Liver (tissue), 9 donors: ENCODE results near the gene PPOX. TPM values are rescaled to one million over a fixed set of nuclear protein-coding genes. Genes with fewer than 3 reads are reported as not detected.
A peak's percentile ranks its signal among the peaks of the same experiment; 100 is the strongest.

Experiments
- DNase-seq: peaks from one replicate; pipeline ENCODE4 v3.0.0-alpha.2; 2017; ENCODE audit warnings: low spot score
- H3K27ac ChIP-seq, 2 donors: one replicate each; pipeline ENCODE4 v1.7.0; 2013; ENCODE audit warnings: inconsistent platforms in 2 of 2, low read length in 2 of 2, control low read depth in 1 of 2, low read depth in 1 of 2, mild to moderate bottlenecking in 1 of 2
- H3K27me3 ChIP-seq, 4 donors: one replicate each; pipeline versions ENCODE4 v1.6.1 to v1.7.0; 2013; ENCODE audit warnings: low read length in 3 of 4, inconsistent platforms in 1 of 4, mild to moderate bottlenecking in 1 of 4, moderate library complexity in 1 of 4; ENCODE audit not compliant: control insufficient read depth in 4 of 4, insufficient read depth in 4 of 4
- H3K36me3 ChIP-seq, 4 donors: one replicate each; pipeline versions ENCODE4 v1.6.1 to v1.7.0; 2013; ENCODE audit warnings: low read length in 3 of 4, mild to moderate bottlenecking in 3 of 4, low read depth in 1 of 4, moderate library complexity in 1 of 4; ENCODE audit not compliant: control insufficient read depth in 4 of 4, insufficient read depth in 3 of 4
- H3K4me1 ChIP-seq, 4 donors: one replicate each; pipeline versions ENCODE4 v1.6.1 to v1.7.0; 2013; ENCODE audit warnings: low read length in 3 of 4, mild to moderate bottlenecking in 3 of 4, moderate library complexity in 1 of 4; ENCODE audit not compliant: control insufficient read depth in 4 of 4, insufficient read depth in 4 of 4
- H3K4me3 ChIP-seq, 3 donors: one replicate each; pipeline versions ENCODE4 v1.6.1 to v1.7.0; 2013; ENCODE audit warnings: low read length in 3 of 3, control low read depth in 1 of 3, low read depth in 1 of 3, mild to moderate bottlenecking in 1 of 3
- H3K9ac ChIP-seq, 2 donors: one replicate each; pipeline ENCODE4 v1.7.0; 2013; ENCODE audit warnings: low read length in 2 of 2, mild to moderate bottlenecking in 2 of 2, moderate library complexity in 2 of 2, control low read depth in 1 of 2, low read depth in 1 of 2
- H3K9me3 ChIP-seq, 4 donors: one replicate each; pipeline versions ENCODE4 v1.6.1 to v1.7.0; 2013; ENCODE audit warnings: low read length in 3 of 4; ENCODE audit not compliant: control insufficient read depth in 4 of 4
- ATF3 ChIP-seq: IDR thresholded peaks from 2 replicates; pipeline ENCODE4 v1.6.1; 2016; ENCODE audit warnings: antibody characterized with exemption
- CTCF ChIP-seq: fragments of 150-350 bp; IDR thresholded peaks from 2 replicates; pipeline ENCODE4 v1.5.1; 2017; ENCODE audit warnings: improper control_type of control experiment, low read depth, low read length; ENCODE audit not compliant: missing input control
- EGR1 ChIP-seq, 2 donors: IDR thresholded peaks; 2 replicates each; pipeline ENCODE4 v1.6.1; 2016 to 2018; ENCODE audit warnings: antibody characterized with exemption in 2 of 2, low read depth in 2 of 2
- FOXA1 ChIP-seq: IDR thresholded peaks from 2 replicates; pipeline ENCODE4 v1.6.1; 2016; ENCODE audit warnings: antibody characterized with exemption
- FOXA2 ChIP-seq: IDR thresholded peaks from 2 replicates; pipeline ENCODE4 v1.6.1; 2016; ENCODE audit warnings: antibody characterized with exemption
- GABPA ChIP-seq, 2 donors: IDR thresholded peaks in 1 of 2; conservative IDR thresholded peaks in 1 of 2; 2 replicates each; pipeline ENCODE4 v1.6.1; 2016; ENCODE audit warnings: antibody characterized with exemption in 2 of 2, mild to moderate bottlenecking in 1 of 2, moderate library complexity in 1 of 2
- HNF4A ChIP-seq, 2 donors: conservative IDR thresholded peaks; 2 replicates each; pipeline ENCODE4 v1.6.1; 2016; ENCODE audit warnings: antibody characterized with exemption in 2 of 2, mild to moderate bottlenecking in 2 of 2
- HNF4G ChIP-seq: IDR thresholded peaks from 2 replicates; pipeline ENCODE4 v1.6.1; 2016; ENCODE audit warnings: antibody characterized with exemption
- JUND ChIP-seq, 2 donors: IDR thresholded peaks; 2 replicates each; pipeline ENCODE4 v1.6.1; 2016; ENCODE audit warnings: antibody characterized with exemption in 2 of 2
- RAD21 ChIP-seq, 2 donors: IDR thresholded peaks; 2 replicates each; pipeline ENCODE4 v1.6.1; 2016; ENCODE audit warnings: antibody characterized with exemption in 2 of 2, mild to moderate bottlenecking in 2 of 2
- RXRA ChIP-seq, 2 donors: IDR thresholded peaks; 2 replicates each; pipeline ENCODE4 v1.6.1; 2017 to 2018; ENCODE audit warnings: antibody characterized with exemption in 2 of 2, mild to moderate bottlenecking in 1 of 2
- SP1 ChIP-seq: IDR thresholded peaks from 2 replicates; pipeline ENCODE4 v1.6.1; 2018; ENCODE audit warnings: antibody characterized with exemption, mild to moderate bottlenecking
- YY1 ChIP-seq: IDR thresholded peaks from 2 replicates; pipeline ENCODE4 v1.6.1; 2016; ENCODE audit warnings: antibody characterized with exemption, mild to moderate bottlenecking
- WGBS: extraction: QIAGEN DNeasy Blood & Tissue Kit; methylation state at CpG from one replicate; pipeline ENCODE4 v1.1.7; 2013; 5-methylcytosine and 5-hydroxymethylcytosine counted together
- polyA plus RNA-seq, 2 donors: library from polyadenylated mRNA; stranded (reverse) in 1 of 2; unstranded in 1 of 2; fragments of 200-250 nt in 1 of 2; fragments of >200 nt in 1 of 2; fragmentation: Nextera tagmentation in 1 of 2; extraction: Ambion mirVana in 1 of 2; gene quantifications; one replicate each; pipeline versions ENCODE4 v1.2.1 to v1.2.3, GENCODE V29; 2013 to 2015
- total RNA-seq, 2 donors: library from RNA; depleted of rRNA; stranded (reverse); fragments of >200 nt; gene quantifications; one replicate each; pipeline ENCODE4 v1.2.3, GENCODE V29; 2014
- donor health status: healthy.
- donor health status: healthy.
- donor health status: healthy.
- donor health status: healthy.
- donor health status: healthy.

PPOX gene
- total and polyA plus RNA-seq, 4 donors: 6.2 to 106 (median 7.9) TPM

GRCh38 chr1:161209790-161210409 lies 43.7 kb downstream of the PPOX start:
- H3K4me1 ChIP-seq: peaks cover 0 to 15% (median 11%) of the 10 kb centered on the region in 4 donors
- peak overlapping the region; percentile 35 to 52 for H3K27ac ChIP-seq
- DNase-seq: peak; percentile 79
- peak overlapping the region; percentile 24 to 51 for H3K9ac ChIP-seq
- WGBS: 19% methylated on average over 11 of the region's 11 CpGs
- peaks cover 16 to 65% (median 56%) of the 10 kb centered on the region in 4 donors for H3K36me3 ChIP-seq
- H3K9me3 ChIP-seq: no peaks in the 10 kb centered on the region
- TF ChIP-seq RAD21 (IDR thresholded peaks at IDR 0.05): peak; percentile 98
- TF ChIP-seq RXRA (IDR thresholded peaks at IDR 0.05): peak; percentile 15 to 32
- peak; percentile 17 to 58 for TF ChIP-seq GABPA (IDR thresholded peaks at IDR 0.05 in 1 of 2, conservative IDR thresholded peaks at IDR 0.05 in 1 of 2)
- peak; percentile 11 to 19 for TF ChIP-seq HNF4A (conservative IDR thresholded peaks at IDR 0.05)
- peak; percentile 42 for TF ChIP-seq YY1
- peak; percentile 98 for TF ChIP-seq CTCF
- peak; percentile 25 for TF ChIP-seq SP1
- TF ChIP-seq FOXA1: no peak
- no peak for TF ChIP-seq JUND (IDR thresholded peaks at IDR 0.05)
- H3K4me3 ChIP-seq: no peak overlapping the region
- H3K27me3 ChIP-seq: no peaks in the 10 kb centered on the region

GRCh38 chr1:161214369-161214768 lies 48.1 kb downstream of the PPOX start:
- H3K9ac ChIP-seq: no peak overlapping the region
- TF ChIP-seq SP1: no peak
- no peak for TF ChIP-seq ATF3
- TF ChIP-seq FOXA1: no peak
- no peak for TF ChIP-seq HNF4G
- no peak for TF ChIP-seq EGR1 (IDR thresholded peaks at IDR 0.05; ENCODE audit: low read depth in 2 of 2)
- no peak for DNase-seq
- no peaks in the 10 kb centered on the region for H3K27me3 ChIP-seq
- peak overlapping the region; percentile 9 to 100 for H3K27ac ChIP-seq
- H3K36me3 ChIP-seq: peaks cover 11 to 37% (median 36%) of the 10 kb centered on the region in 4 donors
- H3K9me3 ChIP-seq: no peaks in the 10 kb centered on the region
- peaks cover 9 to 42% (median 29%) of the 10 kb centered on the region in 4 donors for H3K4me1 ChIP-seq
- 91% methylated on average over 9 of the region's 9 CpGs for WGBS
- no peak overlapping the region for H3K4me3 ChIP-seq

- peaks cover 10 to 35% (median 33%) of the 10 kb centered on the region in 4 donors for H3K36me3 ChIP-seq
- H3K9me3 ChIP-seq: no peaks in the 10 kb centered on the region
- no peaks in the 10 kb centered on the region for H3K27me3 ChIP-seq
- TF ChIP-seq FOXA2 (no peak), YY1 (peak; percentile 51)
- no peak for DNase-seq
- H3K27ac ChIP-seq: peak within 1 kb of the TSS; percentile 9 to 100
- WGBS: 83% methylated on average over 10 of the region's 10 CpGs
- H3K9ac ChIP-seq: peak within 1 kb of the TSS in 1 of 2 donors; percentile 36
- H3K4me3 ChIP-seq: no peak within 1 kb of the TSS
- peaks cover 9 to 43% (median 26%) of the 10 kb centered on the region in 4 donors for H3K4me1 ChIP-seq
These were observed 48.9 kb downstream of the PPOX start, which contains the start of gene FCER1G for GRCh38 chr1:161215076-161215475. FCER1G (plus strand) TSS chr1:161215295; CDS start chr1:161215322, 27 bp downstream.
